ENCODE results near the gene ATRIP.

GRCh38 chr3:48445277-48445882 lies 1.2 kb upstream of the ATRIP start:
- no peak for TF ChIP-seq CTCF (IDR thresholded peaks at IDR 0.05; ENCODE audit: low read length)
- TF ChIP-seq EZH2 (optimal IDR thresholded peaks at IDR 0.05; ENCODE audit: low read depth, low read length): no peak
- no peak for TF ChIP-seq EZH2phosphoT487 (IDR thresholded peaks at IDR 0.05; ENCODE audit: low read length)

All from MM.1S (cell line).